HepG2 (cell line): ENCODE results near the gene TMEM176A. TPM values are rescaled to one million over a fixed set of nuclear protein-coding genes. Genes with fewer than 3 reads are reported as not detected.

Experiments
- ATAC-seq: fragments of 200-7000 bp; cut with Tn5 transposase; 3 replicates; pipeline ENCODE4 v1.9.1; 2020; ENCODE audit warnings: mild to moderate bottlenecking, moderate library complexity
- BruUV-seq: library from RNA; stranded (reverse); fragments of 400-500 nt; replicated peaks from 2 replicates; lab custom pipeline; 2021; lab: Mats Ljungman, UMichigan
- CTCF ChIA-PET: fragments of 300-600 bp; formaldehyde crosslinking; extraction: SDS; loops from one replicate; lab custom pipeline; 2021; ENCODE audit warnings: low total read pairs, inconsistent platforms, low intra/inter-chr PET ratio; lab: Yijun Ruan, JAX
- POLR2A ChIA-PET: fragments of 350-600 bp; sonication (Branson Sonifier 250); formaldehyde crosslinking; loops from one replicate; lab custom pipeline; 2020; ENCODE audit warnings: antibody characterized with exemption, inconsistent platforms; lab: Yijun Ruan, JAX
- DNase-seq: peaks from one replicate; pipeline ENCODE4 v3.0.0-alpha.2; 2015; ENCODE audit warnings: low spot score
- FAIRE-seq: peaks from 3 replicates; lab custom pipeline; 2011; peaks lifted over from hg19 to GRCh38; lab: Jason Lieb, UNC
- H2AFZ ChIP-seq: one replicate; pipeline ENCODE4 v1.6.1; 2011; ENCODE audit warnings: low read length, inconsistent platforms
- H3K27ac ChIP-seq: fragments of 300-600 bp; 3 replicates; pipeline ENCODE4 v1.8.0; 2011; ENCODE audit warnings: mixed run types, mild to moderate bottlenecking, mixed read lengths, low read length, inconsistent platforms; ENCODE audit not compliant: insufficient read depth; ENCODE audit errors: extremely low read length
- H3K27me3 ChIP-seq, 2 experiments: fragments of 200-600 bp in 1 of 2; 2 replicates in 1 of 2; 3 replicates in 1 of 2; pipeline versions ENCODE4 v1.6.0 to v1.8.0; 2011; ENCODE audit warnings: low read length in 2 of 2, mild to moderate bottlenecking in 2 of 2, moderate library complexity in 2 of 2, inconsistent platforms in 1 of 2; ENCODE audit not compliant: insufficient read depth in 2 of 2, control insufficient read depth in 1 of 2
- H3K36me3 ChIP-seq, 2 experiments: fragments of 200-600 bp in 1 of 2; replicated peaks in 1 of 2; 2 replicates in 1 of 2; 3 replicates in 1 of 2; pipeline versions ENCODE4 v1.5.1 to v1.8.0; 2011; ENCODE audit warnings: low read length in 2 of 2, inconsistent platforms in 1 of 2; ENCODE audit not compliant: insufficient read depth in 2 of 2, control insufficient read depth in 1 of 2
- H3K4me1 ChIP-seq: 2 replicates; pipeline ENCODE4 v1.5.1; 2012; ENCODE audit warnings: low read length, inconsistent platforms; ENCODE audit not compliant: insufficient read depth
- H3K4me2 ChIP-seq: 2 replicates; pipeline ENCODE4 v1.6.0; 2011; ENCODE audit warnings: low read depth, low read length, inconsistent platforms
- H3K4me3 ChIP-seq, 3 experiments: fragments of 200-600 bp in 1 of 3; sonication (generic), shearing (Covaris generic) in 1 of 3; replicated peaks in 1 of 3; 2 replicates each; pipeline ENCODE4 v1.5.1; 2011 to 2016; ENCODE audit warnings: low read length in 3 of 3, inconsistent platforms in 2 of 3, low read depth in 2 of 3, mild to moderate bottlenecking in 2 of 3, control low read depth in 1 of 3, mixed read lengths in 1 of 3; ENCODE audit not compliant: insufficient read depth in 1 of 3
- H3K79me2 ChIP-seq: one replicate; pipeline ENCODE4 v1.6.1; 2011; ENCODE audit warnings: low read length, inconsistent platforms; ENCODE audit not compliant: insufficient read depth
- H3K9ac ChIP-seq: 2 replicates; pipeline ENCODE4 v1.6.0; 2011; ENCODE audit warnings: mild to moderate bottlenecking, low read depth, low read length, inconsistent platforms; ENCODE audit not compliant: insufficient read depth
- H3K9me3 ChIP-seq: 2 replicates; pipeline ENCODE4 v1.5.1; 2012; ENCODE audit warnings: mild to moderate bottlenecking, low read length
- H4K20me1 ChIP-seq: 2 replicates; pipeline ENCODE4 v1.6.0; 2011; ENCODE audit warnings: inconsistent platforms, mild to moderate bottlenecking, low read length, moderate library complexity; ENCODE audit not compliant: insufficient read depth
- ARHGAP35 ChIP-seq: sonication (generic); formaldehyde crosslinking; IDR thresholded peaks from 2 replicates; pipeline ENCODE4 v1.9.0; 2022; ENCODE audit warnings: mild to moderate bottlenecking, inconsistent platforms, moderate library complexity, missing genetic modification reagents, borderline replicate concordance
- HOXA3 ChIP-seq: sonication (generic); formaldehyde crosslinking; IDR thresholded peaks from 2 replicates; pipeline ENCODE4 v1.5.0; 2020; ENCODE audit warnings: missing genetic modification reagents
- TGIF2 ChIP-seq: IDR thresholded peaks from 2 replicates; pipeline ENCODE4 v1.6.1; 2016; ENCODE audit warnings: control low read depth, missing compliant biosample characterization
- ZFP36L1 ChIP-seq: sonication (generic); formaldehyde crosslinking; IDR thresholded peaks from 2 replicates; pipeline ENCODE4 v1.8.0; 2022; ENCODE audit warnings: mild to moderate bottlenecking, missing genetic modification reagents, moderate library complexity
- ZNF121 ChIP-seq: sonication (generic); formaldehyde crosslinking; IDR thresholded peaks from 2 replicates; pipeline ENCODE4 v1.5.0; 2020; ENCODE audit warnings: mild to moderate bottlenecking, missing genetic modification reagents
- ZNF20 ChIP-seq: sonication (generic); formaldehyde crosslinking; IDR thresholded peaks from 2 replicates; pipeline ENCODE4 v1.4.0; 2020; ENCODE audit warnings: mild to moderate bottlenecking, moderate library complexity, missing genetic modification reagents
- ZNF367 ChIP-seq: sonication (generic); formaldehyde crosslinking; IDR thresholded peaks from 2 replicates; pipeline ENCODE4 v1.4.0; 2020; ENCODE audit warnings: missing genetic modification reagents, borderline replicate concordance
- ZNF589 ChIP-seq: sonication (generic); formaldehyde crosslinking; conservative IDR thresholded peaks from 2 replicates; pipeline ENCODE4 v1.8.0; 2022; ENCODE audit warnings: mild to moderate bottlenecking, moderate library complexity, missing genetic modification reagents
- ZNF616 ChIP-seq: sonication (generic); formaldehyde crosslinking; IDR thresholded peaks from 2 replicates; pipeline ENCODE4 v1.5.0; 2020; ENCODE audit warnings: low read depth, mild to moderate bottlenecking, missing genetic modification reagents
- ZNF678 ChIP-seq: sonication (generic); formaldehyde crosslinking; IDR thresholded peaks from 2 replicates; pipeline ENCODE4 v1.4.0; 2020; ENCODE audit warnings: mild to moderate bottlenecking, missing genetic modification reagents
- WGBS: methylation state at CpG from one replicate; pipeline ENCODE4 v1.1.6; 2017; ENCODE audit warnings: low lambda C conversion rate; 5-methylcytosine and 5-hydroxymethylcytosine counted together
- in situ Hi-C: cut with HindIII; loops from 2 replicates; pipeline ENCODE4 v1.10.0; 2017; ENCODE audit warnings: low pct_unique_long_range_greater_than_20kb; ENCODE audit not compliant: extremely low pct_ligation_motif_present
- intact Hi-C: fragments of 100-400 bp; cut with micrococcal nuclease; formaldehyde crosslinking; loops from one replicate; pipeline ENCODE4 v1.10.0; 2022; ENCODE audit not compliant: unreplicated experiment
- polyA plus RNA-seq, 8 experiments: library from polyadenylated mRNA; depleted of rRNA in 3 of 8; stranded (reverse) in 7 of 8; unstranded in 1 of 8; fragments of >200 nt; fragmentation: Illumina TruSeq in 4 of 8; extraction: Trizol in 4 of 8; gene quantifications; 2 replicates each; pipeline versions ENCODE4 v1.2.1 to v1.2.3, GENCODE V29; 2011 to 2016; ENCODE audit warnings: low read depth in 4 of 8, missing spikeins in 1 of 8, mixed read lengths in 1 of 8; ENCODE audit not compliant: insufficient read depth in 1 of 8
- total RNA-seq, 5 experiments: library from RNA; depleted of rRNA; stranded (reverse); fragments of >200 nt; fragmentation: Illumina TruSeq; extraction: Trizol; gene quantifications; 2 replicates each; pipeline ENCODE4 v1.2.3, GENCODE V29; 2016; ENCODE audit warnings: low read depth in 1 of 5
- TF ChIP-seq, protein P1 (sequence below): sonication (generic); formaldehyde crosslinking; IDR thresholded peaks from 2 replicates; pipeline ENCODE4 v1.4.0; 2020; ENCODE audit warnings: mild to moderate bottlenecking, missing genetic modification reagents
- TF ChIP-seq, protein P2 (sequence below): sonication (generic); formaldehyde crosslinking; IDR thresholded peaks from 2 replicates; pipeline ENCODE4 v1.5.0; 2020; ENCODE audit warnings: mild to moderate bottlenecking, missing genetic modification reagents, moderate library complexity

TMEM176A gene
- total and polyA plus RNA-seq, 2 of the 13 experiments (the other 11 are each of a cell fraction or from before 2014, with no cell fraction given) = not detected

DNA sequence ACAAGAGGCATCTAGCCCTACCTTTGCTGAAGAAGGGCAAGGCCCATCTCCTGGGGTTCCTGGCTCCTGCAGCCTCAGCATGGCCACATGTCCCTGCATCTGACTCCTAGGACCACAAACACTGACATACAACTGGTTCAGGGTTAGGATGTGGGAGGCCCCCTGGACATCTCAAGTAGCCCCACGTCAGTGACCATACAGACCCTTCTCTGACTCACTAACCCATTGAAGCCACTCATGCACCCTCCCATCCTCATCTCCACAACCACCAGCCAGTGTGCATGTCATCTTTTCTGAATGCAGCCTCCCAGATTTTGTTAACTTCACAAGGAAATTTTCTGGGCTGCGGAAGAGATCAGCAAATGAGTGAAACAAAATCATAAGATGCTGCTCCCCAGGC, 18.6 kb upstream of the TMEM176A start:
- no peak for TF ChIP-seq ARHGAP35
- no peak for TF ChIP-seq HOXA3
- no peak for TF ChIP-seq ZNF616 (CRISPR knock-in tag)
- TF ChIP-seq ZNF589 (CRISPR knock-in tag) = no peak
- TF ChIP-seq ZNF678 (CRISPR knock-in tag) = no peak
- no peak for TF ChIP-seq ZNF20 (CRISPR knock-in tag)
- TF ChIP-seq ZFP36L1 (CRISPR knock-in tag) = no peak
- TF ChIP-seq TGIF2 (CRISPR knock-in tag) = no peak
- POLR2A ChIA-PET = no interaction called here
- H3K27me3 ChIP-seq = peaks cover 0 to 9% of the 10 kb centered on the region in 2 experiments; a peak in 2 of 5 replicates
- H3K27ac ChIP-seq = no peak overlapping the region
- BruUV-seq = no TSS peak
- no peaks in the 10 kb centered on the region for H3K79me2 ChIP-seq
- no peak overlapping the region for H3K4me3 ChIP-seq
- H3K9ac ChIP-seq = no peak overlapping the region
- H4K20me1 ChIP-seq = no peaks in the 10 kb centered on the region
- intact Hi-C loops = loop anchor here (5.0 kb wide), 1 partner anchor 80 kb away; no protein-coding TSS in a partner anchor
- no peaks in the 10 kb centered on the region for H3K9me3 ChIP-seq
- ATAC-seq (no peak), DNase-seq (no peak), FAIRE-seq (no peak)
- no peak overlapping the region for H2AFZ ChIP-seq
- H3K4me1 ChIP-seq = peaks cover 38% of the 10 kb centered on the region
- in situ Hi-C loops = no loop called here
- WGBS = 80% methylated on average over 2 of the region's 2 CpGs
- H3K36me3 ChIP-seq = no peaks in the 10 kb centered on the region
- CTCF ChIA-PET = no interaction called here
- no peak overlapping the region for H3K4me2 ChIP-seq

DNA sequence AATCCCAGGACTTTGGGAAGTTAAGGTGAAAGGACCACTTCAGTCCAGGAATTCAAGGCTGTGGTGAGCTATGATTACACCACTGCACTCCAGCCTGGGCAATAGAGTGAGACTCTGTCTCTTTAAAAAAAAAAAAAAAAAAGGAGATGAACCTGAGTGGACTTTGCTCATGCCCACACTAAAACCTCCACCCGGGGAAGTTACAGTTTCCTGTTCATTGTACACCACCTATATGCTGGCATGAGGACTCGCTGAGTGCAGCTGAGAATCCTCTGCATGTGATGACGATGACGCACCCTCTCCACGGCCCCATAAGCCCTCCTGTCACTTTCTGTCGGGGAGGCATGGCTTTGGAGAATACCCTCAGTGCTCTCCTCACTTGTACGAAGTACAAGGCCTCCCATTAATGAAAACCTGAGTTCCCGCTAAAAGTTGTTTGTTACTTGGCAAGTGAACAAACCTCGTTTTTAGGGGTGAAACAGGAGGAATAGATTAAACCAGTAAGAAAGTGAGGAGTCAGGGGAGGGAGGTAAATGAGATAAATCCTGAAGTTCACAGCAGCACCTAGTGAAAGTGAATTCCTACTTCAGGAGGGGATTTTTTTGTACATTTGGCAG, 16.3 kb upstream of the TMEM176A start:
- H3K36me3 ChIP-seq = no peaks in the 10 kb centered on the region
- intact Hi-C loops (loop anchor here (2.0 to 5.0 kb wide), 2 partner anchors 78 to 443 kb away; partner anchors contain the start of gene RARRES2), in situ Hi-C loops (no loop called here)
- H2AFZ ChIP-seq = no peak overlapping the region
- no peak overlapping the region for H3K9ac ChIP-seq
- DNase-seq (peak; percentile 50), FAIRE-seq (no peak), ATAC-seq (peak; percentile 85)
- BruUV-seq = no TSS peak
- 4% methylated on average over 9 of the region's 9 CpGs for WGBS
- H3K9me3 ChIP-seq = no peaks in the 10 kb centered on the region
- CTCF ChIA-PET = no interaction called here
- H3K27ac ChIP-seq = no peak overlapping the region
- no peak overlapping the region for H3K4me3 ChIP-seq
- peaks cover 0 to 16% of the 10 kb centered on the region in 2 experiments; a peak in 3 of 5 replicates for H3K27me3 ChIP-seq
- POLR2A ChIA-PET = no interaction called here
- peak overlapping the region; percentile 59 for H3K4me2 ChIP-seq
- peaks cover 18% of the 10 kb centered on the region for H3K4me1 ChIP-seq
- no peaks in the 10 kb centered on the region for H3K79me2 ChIP-seq
- no peaks in the 10 kb centered on the region for H4K20me1 ChIP-seq
- TF ChIP-seq ZNF367 (CRISPR knock-in tag) = no peak
- TF ChIP-seq ZNF121 (CRISPR knock-in tag) = peak; percentile 66
- TF ChIP-seq, protein P1, sequence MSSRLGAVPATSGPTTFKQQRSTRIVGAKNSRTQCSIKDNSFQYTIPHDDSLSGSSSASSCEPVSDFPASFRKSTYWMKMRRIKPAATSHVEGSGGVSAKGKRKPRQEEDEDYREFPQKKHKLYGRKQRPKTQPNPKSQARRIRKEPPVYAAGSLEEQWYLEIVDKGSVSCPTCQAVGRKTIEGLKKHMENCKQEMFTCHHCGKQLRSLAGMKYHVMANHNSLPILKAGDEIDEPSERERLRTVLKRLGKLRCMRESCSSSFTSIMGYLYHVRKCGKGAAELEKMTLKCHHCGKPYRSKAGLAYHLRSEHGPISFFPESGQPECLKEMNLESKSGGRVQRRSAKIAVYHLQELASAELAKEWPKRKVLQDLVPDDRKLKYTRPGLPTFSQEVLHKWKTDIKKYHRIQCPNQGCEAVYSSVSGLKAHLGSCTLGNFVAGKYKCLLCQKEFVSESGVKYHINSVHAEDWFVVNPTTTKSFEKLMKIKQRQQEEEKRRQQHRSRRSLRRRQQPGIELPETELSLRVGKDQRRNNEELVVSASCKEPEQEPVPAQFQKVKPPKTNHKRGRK (CRISPR knock-in tag) = no peak
- TF ChIP-seq, protein P2, sequence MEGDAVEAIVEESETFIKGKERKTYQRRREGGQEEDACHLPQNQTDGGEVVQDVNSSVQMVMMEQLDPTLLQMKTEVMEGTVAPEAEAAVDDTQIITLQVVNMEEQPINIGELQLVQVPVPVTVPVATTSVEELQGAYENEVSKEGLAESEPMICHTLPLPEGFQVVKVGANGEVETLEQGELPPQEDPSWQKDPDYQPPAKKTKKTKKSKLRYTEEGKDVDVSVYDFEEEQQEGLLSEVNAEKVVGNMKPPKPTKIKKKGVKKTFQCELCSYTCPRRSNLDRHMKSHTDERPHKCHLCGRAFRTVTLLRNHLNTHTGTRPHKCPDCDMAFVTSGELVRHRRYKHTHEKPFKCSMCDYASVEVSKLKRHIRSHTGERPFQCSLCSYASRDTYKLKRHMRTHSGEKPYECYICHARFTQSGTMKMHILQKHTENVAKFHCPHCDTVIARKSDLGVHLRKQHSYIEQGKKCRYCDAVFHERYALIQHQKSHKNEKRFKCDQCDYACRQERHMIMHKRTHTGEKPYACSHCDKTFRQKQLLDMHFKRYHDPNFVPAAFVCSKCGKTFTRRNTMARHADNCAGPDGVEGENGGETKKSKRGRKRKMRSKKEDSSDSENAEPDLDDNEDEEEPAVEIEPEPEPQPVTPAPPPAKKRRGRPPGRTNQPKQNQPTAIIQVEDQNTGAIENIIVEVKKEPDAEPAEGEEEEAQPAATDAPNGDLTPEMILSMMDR (CRISPR knock-in tag) = 0 out of 2 replicates have a peak, but pooled peaks have one; percentile 4
